ENCODE results near the gene UBL4A. TPM values are rescaled to one million over a fixed set of nuclear protein-coding genes. Genes with fewer than 3 reads are reported as not detected.

Gene UBL4A
- polyA plus RNA-seq, 4 donors: 26.2 to 39.6 (median 30.1) TPM

DNA sequence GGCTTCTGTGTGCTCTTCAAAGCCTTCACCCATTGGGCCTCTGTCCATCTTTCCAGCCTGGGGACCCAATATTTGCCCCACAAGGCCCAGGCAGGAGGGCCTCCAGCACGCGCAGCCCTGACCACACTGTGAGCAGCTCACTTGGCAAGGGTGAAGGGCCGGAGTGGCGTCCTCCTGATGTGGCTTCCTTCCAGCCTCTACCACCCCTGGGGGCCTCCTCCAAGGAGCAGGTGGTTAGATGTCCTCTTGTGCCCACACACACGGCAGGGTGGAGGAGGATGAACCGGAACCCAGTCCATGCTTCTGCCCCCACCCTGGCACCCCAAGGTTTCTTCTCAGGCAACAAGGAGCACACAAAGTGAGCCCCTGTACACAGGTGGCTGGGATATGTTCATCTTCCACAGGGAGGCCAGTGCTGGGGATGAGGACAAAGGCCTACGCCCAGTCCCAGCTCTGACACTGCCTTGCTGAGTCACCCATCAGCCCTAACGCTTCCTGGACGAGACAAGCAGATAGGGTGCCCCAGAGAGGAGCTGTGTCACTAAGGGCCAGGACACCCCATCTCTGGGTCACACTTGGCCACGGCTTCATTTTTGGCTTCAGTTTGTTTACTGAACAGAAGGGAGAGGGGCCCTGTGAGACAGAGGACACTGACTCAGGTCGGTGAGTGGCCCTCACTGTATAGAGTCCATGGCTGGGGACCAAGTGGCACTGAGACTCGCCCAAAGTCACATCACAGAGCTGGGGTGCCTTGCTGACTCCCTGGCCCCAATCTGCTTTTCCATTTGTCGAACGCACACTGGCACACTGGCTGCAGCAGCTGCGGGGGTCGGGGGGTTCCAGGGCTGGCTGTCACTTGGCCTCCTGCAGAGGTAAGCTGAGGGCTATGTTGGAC, 1.9 kb downstream of the UBL4A start:
- DNase-seq (ENCODE audit: low read depth in 4 of 4, low spot score in 2 of 4): no peak

DNA sequence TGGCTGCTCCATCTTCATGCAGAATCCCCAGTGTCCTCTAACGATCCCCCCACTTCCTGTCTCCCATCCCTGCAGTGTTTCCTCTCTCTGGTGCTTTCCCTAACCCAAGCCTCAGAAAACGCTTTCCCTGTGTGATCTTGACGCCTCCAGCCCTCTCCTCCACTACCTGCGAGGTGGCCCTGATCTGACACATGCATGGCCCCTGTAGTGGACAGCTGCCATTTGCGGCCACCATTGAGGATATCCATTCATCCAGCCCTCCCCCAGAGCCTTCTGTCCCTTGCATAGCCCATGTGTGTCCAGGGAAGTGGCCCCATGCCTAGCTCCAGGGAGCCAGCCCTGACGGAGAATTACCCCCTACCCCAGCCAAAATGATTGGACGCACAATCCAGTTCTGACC, 3.1 kb downstream of the UBL4A start:
- no peak for DNase-seq (ENCODE audit: low read depth in 4 of 4, low spot score in 2 of 4)

DNA sequence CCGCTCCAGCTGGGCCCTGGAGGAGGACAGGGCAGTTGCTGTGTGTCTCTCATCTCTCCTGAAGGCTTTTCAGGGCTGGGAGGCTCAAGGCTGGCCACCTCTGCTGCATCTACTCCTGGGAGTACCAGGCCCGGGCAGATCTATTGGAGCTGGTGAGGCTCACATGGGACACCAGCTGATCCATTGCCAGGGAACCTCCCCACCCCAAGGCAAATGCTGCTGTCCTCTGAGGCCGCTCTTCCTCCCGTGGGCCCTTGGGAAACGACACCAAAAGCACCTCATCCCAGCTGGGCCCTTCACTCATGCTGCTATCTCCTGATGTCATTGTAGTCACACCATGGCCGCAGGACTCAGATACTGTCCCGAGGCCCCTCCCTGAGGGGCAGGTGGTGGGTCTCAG, 3.6 kb downstream of the UBL4A start:
- DNase-seq (ENCODE audit: low read depth in 4 of 4, low spot score in 2 of 4): no peak

DNA sequence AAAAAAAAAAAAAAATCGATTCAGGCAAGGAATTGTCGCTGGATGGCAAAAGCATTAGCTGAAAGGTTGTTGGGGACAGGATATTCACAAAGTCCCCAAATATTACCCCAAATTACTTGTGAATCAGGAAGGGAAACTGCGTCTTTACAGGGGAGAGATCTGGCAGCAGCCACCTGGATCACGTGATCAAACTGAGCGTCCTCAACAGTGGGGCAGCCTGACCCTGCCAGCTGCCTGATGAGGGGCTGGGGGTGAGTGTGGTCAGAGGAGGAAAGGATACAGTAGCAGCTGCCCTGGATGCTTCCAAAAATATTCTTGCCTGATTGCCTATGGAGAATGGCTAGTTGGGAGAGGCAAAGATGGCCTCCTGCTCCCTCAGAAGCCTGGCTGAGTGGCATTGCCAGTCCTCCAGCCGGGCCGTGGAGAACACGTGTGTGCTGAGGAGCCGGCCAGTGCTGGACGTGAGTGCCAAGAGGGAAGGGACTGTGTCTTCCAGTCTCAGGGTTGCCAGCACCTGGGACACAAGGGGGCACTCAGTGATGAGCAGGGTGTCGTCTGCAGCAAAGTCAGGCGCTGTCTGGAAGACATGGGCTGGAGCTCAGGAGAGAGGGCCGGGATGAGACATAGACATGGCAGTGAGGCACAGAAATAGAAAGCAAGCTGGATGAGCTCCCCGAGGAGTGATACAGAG, 4.4 kb downstream of the UBL4A start:
- no peak for DNase-seq (ENCODE audit: low read depth in 4 of 4, low spot score in 2 of 4)

DNA sequence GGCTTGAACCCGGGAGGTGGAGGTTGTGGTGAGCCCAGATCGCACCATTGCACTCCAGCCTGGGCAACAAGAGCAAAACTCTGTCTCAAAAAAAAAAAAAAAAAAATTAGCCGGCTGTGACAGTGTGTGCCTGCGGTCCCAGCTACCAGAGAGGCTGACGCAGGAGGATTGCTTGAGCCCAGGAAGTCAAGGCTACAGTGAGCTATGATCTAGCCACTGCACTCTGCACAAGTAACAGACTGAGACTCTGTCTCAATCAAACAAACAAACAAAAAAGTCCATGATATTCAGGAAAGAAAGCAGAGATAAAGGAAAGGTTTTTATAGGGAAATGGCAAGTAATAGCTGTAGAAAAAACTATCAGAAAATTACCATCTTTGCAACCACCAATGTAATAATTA, 5.2 kb downstream of the UBL4A start:
- no peak for DNase-seq (ENCODE audit: low read depth in 4 of 4, low spot score in 2 of 4)

DNA sequence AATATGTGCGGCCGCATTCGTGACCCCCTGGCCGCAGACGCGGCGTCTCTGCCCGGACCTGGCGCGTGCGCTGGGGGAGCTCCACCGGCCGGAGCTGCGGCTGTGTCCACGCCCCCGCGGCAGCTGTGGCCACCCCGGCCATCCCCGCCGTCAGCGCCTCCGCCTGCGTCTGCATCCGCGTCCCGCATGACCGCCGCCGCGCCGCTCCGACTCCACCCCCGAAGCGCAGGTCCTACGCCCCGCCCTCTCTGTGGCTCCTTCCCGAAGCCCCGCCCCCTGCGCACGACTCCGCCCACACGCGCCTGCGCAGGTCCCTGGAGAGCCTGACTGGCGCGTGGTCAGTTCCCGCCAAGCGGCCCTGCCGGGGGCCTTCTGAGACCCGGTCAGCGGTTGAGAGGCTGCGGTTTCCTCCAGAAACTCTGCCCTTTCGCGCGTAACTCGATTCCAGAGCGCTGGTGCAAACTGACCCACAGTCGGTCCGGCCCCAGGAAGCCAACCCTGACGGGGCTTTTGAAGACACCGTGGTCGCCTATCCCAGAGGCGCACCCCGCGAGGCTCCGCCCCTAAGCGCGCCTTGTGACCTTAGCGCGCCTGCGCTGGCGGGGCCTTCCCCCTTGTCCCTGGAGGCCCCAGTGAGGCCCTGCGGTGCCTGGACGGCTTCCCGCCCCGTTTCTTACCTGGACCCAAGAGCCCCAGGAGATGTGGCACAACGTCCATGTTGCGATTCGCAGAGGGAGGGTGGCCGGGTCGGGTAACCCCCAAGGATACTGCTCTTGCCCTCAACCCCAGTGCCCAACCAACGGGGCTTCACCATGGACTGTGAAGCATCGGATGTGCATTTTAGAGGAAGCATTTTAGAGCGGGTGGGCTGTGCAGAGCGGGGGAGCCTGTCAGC, 7.4 kb downstream of the UBL4A start, which contains the start of gene LAGE3:
Gene LAGE3 (minus strand): TSS at position 554 of the 895 bp plus-strand sequence. CDS start 366 bp downstream, at position 188.
- DNase-seq (ENCODE audit: low read depth in 4 of 4, low spot score in 2 of 4): peak; percentile 62 to 78 (median 68)

DNA sequence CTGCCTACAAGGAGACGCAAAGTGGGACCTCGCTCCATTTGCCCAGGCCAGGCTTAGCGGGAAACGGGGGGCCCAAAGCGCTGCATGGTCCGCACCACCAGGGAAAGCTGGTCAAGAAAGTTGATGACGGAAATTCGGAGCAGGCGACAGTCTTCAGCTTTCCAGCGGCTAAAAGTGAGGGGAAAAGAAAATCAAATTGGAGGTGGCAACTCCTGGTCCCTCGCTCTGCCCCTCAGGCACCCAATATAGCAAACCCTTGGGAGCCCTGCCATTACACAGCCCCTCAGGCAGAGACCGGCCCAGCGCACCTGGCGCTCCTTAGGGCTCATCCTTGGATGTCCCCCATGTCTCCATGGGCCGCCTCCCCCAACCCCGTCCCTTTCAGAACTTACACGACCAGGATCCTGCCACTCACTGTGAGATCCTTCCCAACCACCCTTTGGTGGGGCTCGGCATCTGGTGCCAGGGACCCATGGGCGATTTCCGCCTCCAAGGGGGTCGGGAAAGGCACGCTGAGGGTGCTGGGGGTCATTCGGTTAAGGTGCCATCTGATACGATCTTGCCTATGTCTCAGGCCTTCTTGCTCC, 8.4 kb downstream of the UBL4A start:
- no peak for DNase-seq (ENCODE audit: low read depth in 4 of 4, low spot score in 2 of 4)

DNA sequence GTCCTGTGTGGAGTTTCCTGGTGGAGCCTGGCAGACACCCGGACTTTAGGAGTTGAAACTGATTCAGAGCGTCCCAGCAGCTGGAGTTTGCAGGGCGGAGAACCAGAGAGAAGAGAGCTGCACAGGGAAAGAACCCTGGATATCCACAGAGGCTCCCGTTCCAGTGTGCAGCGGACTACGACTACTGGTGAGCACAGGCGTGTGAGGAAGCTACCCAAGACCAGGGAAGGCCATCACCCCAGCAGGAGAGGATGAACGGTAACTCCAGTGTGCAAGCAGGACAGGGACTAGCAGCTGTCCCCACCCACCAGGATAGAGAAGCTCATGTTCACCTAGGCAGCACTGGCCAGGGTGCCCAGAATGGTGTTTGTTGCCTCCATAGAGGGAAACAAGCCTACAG, 9.6 kb downstream of the UBL4A start:
- no peak for DNase-seq (ENCODE audit: low read depth in 4 of 4, low spot score in 2 of 4)

DNA sequence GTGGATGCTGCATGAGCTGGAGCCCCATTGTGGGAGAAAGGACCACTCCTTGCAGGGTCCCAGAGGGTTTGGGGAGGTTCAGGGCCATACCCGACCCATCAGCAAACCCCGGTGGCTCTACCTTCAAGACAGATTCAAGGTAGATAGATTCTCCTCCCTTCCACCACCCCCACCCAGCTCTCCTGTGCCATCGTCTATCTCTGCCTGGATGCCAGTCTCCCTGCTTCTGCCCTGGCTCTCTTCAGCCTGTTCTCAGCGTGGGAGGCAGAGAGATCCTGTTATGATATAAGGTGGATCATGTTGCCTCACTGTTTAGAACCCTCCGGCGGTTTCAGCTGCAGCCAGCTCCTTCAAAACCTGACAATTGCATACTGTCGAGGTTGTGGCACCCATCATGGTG, 12.7 kb downstream of the UBL4A start:
- no peak for DNase-seq (ENCODE audit: low read depth in 4 of 4, low spot score in 2 of 4)

DNA sequence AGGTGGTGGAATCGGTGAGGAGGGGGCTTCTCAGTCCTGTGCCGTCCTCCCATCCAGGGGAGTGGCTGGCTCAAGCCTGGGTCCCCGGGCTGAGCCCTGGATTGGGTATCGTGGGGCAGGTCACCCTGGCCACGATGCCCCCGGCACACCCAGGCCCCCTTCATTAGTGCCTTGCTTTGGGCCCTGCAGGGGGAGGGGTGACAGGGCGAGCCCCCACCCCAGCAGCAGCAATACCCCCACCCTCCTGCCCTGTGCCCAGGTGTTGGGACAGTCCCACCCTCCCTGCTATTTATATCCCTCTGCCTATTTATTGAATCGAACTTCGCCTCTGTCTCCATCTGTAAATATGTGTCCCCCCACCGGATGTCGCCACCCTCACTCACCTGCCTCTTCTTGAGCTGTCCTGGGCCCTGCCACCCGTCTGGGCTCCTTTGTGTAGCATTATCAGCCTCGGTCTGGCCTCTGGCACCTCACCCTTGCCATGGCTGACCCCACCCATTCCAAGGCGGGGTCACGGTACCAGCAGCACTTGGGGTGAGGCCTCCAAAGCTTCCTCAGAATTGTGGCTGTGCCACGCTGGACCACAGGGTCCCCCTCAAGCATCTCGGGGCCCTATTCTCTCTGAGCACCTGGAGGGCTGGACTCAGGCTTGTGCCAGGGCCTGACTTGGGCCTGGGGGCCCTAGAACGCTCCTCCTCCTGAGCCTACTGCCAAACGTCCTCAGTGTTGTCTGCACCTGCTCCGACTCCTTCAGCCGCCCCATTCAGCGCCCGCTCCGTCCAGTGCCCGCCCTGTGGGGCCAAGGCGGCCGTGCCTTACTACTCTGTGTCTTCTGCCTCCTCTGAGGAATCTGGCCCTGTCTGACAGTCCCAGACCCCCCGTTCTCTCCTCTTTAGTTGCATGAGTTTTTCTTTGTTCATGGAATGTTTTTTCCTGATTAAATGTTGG, 13.5 kb downstream of the UBL4A start:
- DNase-seq (ENCODE audit: low read depth in 4 of 4, low spot score in 2 of 4): no peak

DNA sequence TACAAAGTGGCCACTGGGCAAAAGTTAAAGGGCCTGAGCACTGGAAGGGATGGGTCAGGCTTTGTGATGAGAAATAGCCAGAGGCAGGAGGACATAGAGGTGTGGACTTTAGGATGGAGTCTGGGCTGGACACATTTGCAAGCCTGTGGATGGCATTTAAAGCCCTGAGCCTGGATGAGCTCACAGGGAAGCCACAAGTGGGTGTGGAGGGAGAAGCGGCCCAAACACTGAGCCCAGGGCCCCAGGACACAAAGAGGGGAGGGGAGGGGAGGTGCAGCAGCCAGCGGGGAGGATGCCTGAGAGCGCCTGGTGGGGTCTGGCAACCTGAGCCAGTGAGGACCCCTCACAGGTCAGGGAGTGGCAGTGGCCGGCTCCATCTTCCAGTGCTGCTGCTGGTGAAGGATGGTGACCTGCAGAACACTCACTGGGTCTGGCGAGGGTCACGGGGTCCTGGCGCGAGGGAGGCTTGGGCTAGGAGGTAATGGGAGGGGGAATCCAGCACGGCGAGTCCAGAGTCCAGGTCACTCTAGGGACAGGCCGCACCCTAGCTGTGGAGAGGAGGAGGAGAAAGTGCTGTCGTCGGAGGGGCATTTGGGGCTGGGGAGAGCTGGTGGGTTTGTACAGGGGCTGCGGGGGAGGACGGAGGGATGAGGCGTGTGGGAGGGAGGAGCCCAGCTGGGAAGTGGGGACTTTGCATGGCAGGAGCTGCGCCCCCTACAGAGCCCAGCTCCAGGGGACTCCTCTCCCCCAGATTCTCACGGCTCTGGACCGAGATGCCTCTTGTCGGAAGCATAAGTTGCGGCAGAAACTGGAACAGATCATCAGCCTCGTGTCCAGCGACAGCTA, 14.4 kb downstream of the UBL4A start:
- no peak for DNase-seq (ENCODE audit: low read depth in 4 of 4, low spot score in 2 of 4)

DNA sequence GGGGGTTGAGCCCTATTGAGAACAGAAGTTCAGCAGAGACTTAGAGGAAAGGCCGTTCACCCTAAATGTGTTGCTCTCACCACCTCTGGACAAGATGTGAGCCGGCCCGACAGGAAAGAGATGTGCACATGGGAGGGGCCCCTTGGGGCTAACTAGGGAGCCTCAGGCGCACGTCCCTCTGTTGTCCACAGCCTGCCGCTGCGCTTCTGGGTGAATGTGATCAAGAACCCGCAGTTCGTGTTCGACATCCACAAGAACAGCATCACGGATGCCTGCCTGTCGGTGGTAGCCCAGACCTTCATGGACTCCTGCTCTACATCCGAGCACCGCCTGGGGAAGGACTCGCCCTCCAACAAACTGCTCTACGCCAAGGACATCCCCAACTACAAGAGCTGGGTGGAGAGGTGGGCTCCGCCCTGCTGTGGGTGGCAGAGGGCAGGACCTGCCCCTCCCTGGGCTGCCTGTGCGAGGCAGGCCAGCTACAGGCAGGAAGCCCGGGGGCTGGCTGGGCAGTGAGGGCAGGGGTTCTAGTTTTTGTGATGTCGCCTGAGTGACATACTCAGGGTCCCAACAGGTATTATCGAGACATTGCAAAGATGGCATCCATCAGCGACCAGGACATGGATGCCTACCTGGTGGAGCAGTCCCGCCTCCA, 15.4 kb downstream of the UBL4A start:
- DNase-seq (ENCODE audit: low read depth in 4 of 4, low spot score in 2 of 4): no peak

DNA sequence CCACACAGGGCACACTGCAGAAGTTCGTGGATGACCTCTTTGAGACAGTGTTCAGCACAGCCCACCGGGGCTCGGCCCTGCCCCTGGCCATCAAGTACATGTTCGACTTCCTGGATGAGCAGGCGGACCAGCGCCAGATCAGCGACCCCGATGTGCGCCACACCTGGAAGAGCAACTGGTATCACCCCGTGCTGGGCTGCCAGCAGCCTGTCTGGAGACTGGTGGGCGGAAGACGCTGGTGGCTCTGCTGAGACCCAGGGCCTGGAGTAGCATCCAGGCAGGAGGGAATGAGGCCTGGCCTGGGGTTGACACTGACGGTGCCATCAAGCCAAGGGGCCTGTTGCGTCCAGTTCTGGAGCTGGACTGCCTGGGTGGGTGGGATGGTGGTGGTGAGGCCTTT, 16.0 kb downstream of the UBL4A start:
- DNase-seq (ENCODE audit: low read depth in 4 of 4, low spot score in 2 of 4): no peak

DNA sequence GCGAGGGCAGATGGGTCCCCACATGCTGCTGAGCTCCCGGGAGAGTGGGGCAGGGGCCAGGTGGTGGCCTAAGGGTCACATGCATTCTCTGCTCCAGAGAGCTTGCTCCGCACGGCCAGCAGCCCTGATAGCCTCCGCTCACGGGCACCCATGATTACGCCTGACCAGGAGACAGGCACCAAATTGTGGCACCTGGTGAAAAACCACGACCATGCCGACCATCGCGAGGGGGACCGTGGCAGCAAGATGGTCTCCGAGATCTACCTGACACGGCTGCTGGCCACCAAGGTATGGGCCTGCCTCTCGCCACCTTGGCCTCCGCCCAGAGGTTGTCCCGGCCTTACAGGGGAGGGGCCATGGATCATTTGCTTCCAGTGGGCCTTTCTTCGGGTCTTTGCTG, 16.5 kb downstream of the UBL4A start:
- DNase-seq (ENCODE audit: low read depth in 4 of 4, low spot score in 2 of 4): no peak

DNA sequence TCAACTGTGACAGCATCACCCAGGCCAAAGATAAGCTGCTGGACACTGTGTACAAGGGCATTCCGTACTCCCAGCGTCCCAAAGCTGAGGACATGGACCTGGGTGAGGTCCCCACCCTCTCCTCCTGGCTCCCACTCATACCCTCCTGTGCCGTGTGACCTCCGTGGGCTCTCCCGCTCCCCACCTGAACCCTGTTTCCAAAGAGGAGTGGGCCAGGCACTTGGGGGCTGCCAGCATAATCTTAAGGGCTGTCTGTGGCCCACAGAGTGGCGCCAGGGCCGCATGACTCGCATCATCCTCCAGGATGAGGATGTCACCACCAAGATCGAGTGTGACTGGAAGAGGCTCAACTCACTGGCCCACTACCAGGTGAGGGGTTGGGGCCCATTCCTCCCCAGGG, 17.3 kb downstream of the UBL4A start:
- no peak for DNase-seq (ENCODE audit: low read depth in 4 of 4, low spot score in 2 of 4)

DNA sequence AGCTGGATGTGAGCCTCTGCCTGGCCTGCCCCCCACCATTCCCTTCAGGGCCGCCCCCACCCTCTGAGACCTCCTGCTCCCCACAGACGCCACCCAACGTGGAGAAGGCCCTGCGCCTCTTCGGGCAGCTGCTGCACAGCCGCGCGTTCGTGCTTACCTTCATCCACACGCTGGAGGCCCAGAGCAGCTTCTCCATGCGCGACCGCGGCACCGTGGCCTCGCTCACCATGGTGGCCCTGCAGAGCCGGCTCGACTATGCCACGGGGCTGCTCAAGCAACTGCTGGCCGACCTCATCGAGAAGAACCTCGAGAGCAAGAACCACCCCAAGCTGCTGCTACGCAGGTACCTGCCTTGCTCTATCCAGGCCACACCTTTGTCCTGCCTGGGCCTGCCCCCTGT, 18.2 kb downstream of the UBL4A start:
- DNase-seq (ENCODE audit: low read depth in 4 of 4, low spot score in 2 of 4): no peak

DNA sequence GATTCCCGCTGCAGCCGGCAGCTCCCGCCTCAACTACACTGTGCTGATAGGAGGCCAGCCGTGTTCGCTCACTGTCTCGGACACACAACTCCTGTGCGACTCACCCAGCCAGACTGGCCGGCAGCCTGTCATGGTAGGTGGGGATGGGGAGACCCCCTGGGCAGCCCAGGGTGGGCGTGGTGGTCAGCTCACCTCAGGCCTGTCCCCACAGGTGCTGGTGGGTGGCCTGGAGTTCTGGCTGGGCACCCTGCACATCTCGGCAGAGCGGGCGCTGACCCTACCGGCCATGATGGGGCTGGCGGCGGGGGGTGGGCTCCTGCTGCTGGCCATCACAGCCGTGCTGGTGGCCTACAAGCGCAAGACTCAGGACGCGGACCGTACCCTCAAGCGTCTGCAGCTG, 18.9 kb downstream of the UBL4A start:
- DNase-seq (ENCODE audit: low read depth in 4 of 4, low spot score in 2 of 4): no peak

DNA sequence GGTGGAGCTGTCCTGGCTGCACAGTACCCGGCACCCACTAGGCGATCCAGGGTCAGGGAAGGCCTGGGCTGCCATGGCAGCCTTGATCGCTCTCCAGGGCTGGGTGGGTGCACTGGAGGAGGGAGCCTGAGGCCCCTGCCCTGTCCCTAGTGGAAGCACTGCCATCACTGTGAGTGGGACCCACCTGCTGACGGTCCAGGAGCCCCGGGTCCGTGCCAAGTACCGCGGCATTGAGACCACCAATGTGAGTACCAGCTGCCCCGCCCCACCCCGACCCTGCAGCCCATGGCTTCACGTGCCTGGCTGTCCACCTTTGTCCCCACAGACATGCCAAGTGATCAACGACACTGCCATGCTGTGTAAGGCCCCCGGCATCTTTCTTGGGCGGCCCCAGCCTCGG, 19.5 kb downstream of the UBL4A start:
- no peak for DNase-seq (ENCODE audit: low read depth in 4 of 4, low spot score in 2 of 4)

All from left renal cortex interstitium (tissue), 4 donors.